ENCODE measurements around the gene TMBIM4.

Gene TMBIM4

GRCh38 chr12:66137937-66138336, 31.9 kb downstream of the TMBIM4 start:
- DNase-seq = no peak

GRCh38 chr12:66132408-66132807, 37.4 kb downstream of the TMBIM4 start:
- DNase-seq = no peak

DNA sequence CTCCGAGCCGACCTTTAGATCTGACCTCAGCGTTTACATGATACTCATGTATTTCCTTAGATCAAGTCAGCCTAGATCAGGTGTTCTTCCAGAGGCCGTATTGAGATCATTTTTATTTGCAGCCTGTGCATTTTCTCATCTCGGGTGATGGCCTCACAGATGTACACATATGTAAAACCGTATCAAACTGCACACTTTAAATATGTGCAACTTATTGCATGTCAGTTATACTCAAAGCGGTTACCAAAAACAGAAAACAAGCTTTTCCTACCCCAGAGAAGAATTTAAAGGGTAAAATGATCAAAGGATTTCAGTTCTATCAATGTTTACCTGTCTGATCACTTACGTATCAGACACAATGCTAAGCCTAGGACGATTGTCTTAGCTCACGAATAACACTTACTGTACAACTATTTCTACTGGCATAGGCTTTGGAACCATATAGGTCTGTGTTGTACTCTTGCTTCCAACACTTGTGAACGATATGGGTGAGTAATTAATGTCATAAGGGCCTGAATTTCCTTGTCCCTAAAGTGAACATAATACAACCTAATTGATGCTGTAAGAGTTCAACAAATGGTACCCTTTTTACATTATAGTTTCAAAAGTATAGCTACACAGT, 38.6 kb downstream of the TMBIM4 start:
- no peak for DNase-seq

DNA sequence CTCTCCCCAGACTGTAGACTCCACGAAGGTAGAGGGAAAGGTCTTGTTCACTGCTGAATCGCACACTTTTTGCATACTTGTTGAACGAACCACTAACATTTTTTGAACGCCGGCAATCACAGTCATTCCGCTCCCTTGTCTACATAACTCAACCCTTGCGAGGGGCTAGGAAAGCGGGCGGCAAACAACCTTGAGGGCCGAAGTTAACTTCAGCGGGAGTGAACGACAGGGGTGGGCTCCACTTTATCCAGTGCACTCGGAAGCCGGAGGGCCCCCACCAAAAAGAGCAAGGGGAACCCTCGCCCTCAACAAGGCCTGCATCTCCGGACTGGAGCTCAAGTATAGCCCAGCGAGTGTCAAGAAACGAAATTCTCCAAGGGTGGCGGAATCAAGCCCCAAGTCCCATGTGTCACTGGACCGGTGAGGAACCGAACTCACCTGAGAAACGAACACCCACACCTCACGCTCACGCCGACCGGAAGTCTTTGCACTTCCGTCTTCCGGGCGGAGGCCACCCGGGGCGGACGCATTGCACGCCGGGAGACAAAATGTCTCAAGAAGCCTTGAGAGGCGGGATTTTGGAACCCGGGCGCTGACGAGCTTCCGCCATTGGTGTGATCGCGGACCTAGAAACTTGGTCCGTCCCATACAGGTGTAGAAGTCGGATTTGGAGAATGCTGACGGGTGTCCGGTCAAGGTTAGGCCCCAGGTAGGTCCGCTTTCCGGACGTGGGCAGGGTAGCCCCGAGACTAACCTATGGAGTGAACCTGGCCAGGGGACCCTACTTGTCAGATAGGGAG, 39.3 kb downstream of the TMBIM4 start, which contains the start of gene LLPH:
Gene LLPH, minus strand, starts transcription at position 484 of the 800 bp plus-strand sequence. CDS start 1,644 bp downstream, outside the sequence.
- DNase-seq = peak; percentile 88

DNA sequence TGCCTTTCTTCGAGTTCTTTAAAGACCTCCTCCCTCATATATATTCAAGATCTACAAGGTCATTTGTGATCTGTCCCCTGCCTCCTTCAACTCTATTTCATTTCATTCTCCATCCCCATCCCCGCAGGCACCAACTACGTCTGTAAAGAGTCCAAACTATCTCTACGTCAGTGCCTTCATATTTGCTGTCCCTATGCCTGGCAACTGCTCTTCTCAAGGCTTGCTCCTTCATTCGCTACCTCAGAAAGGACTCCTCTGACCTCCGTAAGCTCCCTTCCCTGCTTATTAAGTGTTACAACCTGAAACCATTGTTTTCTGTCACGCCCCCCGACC, 39.9 kb downstream of the TMBIM4 start:
- no peak for DNase-seq

GRCh38 chr12:66127650-66128049, 42.1 kb downstream of the TMBIM4 start:
- DNase-seq = no peak

DNA sequence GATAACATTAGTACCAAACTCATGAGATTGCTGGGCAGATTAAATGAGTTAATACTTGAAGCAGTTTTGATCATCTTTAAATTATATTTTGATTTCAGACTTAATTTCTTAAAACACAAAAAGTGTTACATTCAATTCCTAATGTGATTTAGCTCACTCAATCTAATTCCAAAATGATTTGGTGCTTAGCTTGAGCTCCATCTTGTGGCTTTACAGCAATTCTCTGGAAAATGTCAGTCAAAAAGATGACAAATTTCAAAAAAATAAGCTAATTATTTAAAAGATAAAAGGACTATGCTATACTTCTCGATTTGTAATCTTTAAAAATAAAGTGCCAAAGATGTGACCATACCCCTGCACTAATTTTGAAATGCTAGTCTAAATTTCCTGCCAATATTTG, 49.3 kb downstream of the TMBIM4 start:
- DNase-seq = no peak

GRCh38 chr12:66119870-66120241, 49.9 kb downstream of the TMBIM4 start:
- DNase-seq = no peak

- no peak for DNase-seq
Observed at GRCh38 chr12:66119229-66119869, 50.4 kb downstream of the TMBIM4 start.

- no peak for DNase-seq
Observed at GRCh38 chr12:66118240-66118891, 51.4 kb downstream of the TMBIM4 start.

GRCh38 chr12:66117242-66117641, 52.6 kb downstream of the TMBIM4 start:
- DNase-seq = no peak

DNA sequence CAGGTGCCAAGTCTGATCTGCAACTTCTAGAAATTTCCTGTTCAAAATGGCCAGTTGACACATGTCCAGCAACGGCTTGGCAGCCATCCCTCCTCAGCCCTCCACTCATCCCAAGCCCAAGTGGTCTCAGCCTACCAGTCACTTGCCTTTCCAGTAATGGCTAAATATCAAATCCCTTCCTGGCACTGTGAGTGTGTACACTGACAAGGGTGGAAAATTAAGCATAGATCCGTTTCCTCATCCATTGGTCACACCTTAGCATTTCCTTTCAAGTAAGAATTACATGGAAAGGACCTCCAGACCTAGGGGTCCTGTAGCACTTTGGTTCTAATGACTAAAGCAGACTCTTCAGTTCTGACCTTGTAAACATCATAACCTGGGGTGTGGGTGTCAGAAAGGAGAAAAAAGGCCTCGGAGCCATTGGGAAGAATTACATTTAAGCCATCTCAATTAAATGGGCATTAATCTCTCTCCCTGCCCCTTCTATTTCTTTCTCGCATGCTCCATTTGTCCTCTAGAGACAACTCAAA, 54.7 kb downstream of the TMBIM4 start:
- no peak for DNase-seq

GRCh38 chr12:66113471-66113870, 56.3 kb downstream of the TMBIM4 start:
- DNase-seq = no peak

DNA sequence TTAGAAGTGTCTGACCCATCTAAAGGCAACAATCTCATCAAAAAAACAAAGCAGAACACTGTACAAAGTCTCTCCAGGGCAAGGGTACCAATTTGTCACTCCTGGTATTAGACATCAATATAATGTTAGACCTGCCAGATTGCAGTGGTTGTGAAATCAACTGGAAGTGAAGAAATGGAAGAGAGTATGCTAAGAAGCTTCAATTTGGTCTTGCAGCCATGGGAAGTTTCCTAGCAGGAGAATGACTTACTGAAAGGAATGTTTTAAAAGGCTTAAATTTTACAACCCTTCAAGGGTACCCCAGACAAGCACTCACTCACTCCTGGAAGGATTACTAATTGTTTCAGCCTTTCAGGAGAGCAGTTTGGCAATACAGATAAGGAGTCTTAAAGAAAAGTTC, 58.2 kb downstream of the TMBIM4 start:
- DNase-seq = no peak

- DNase-seq = no peak
Observed at GRCh38 chr12:66109056-66109455, 60.7 kb downstream of the TMBIM4 start.

DNA sequence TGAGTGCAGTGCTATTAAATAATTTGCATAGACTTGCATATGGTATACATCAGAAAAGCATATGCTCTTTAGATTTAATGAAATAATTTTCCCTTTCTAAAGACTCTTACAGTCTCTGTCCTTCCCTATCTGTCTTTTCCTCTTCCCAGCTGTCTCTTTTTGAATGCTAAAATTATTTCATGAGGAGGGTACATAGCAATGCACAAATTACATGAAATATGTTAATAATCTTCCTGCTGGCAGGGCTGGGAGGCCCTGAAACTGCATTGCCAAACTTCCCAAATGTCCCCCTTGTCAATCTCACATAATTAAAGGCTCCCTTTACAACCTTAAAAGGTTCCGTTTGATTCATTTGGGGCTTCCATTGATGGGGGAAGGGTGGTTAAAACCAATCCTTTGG, 61.4 kb downstream of the TMBIM4 start:
- no peak for DNase-seq

- peak; percentile 83 for DNase-seq
Observed at GRCh38 chr12:66107451-66107915, 62.3 kb downstream of the TMBIM4 start.

- DNase-seq = no peak
Observed at GRCh38 chr12:66103016-66103913, 66.5 kb downstream of the TMBIM4 start.

- DNase-seq = no peak
Observed at GRCh38 chr12:66092559-66093269, 77.1 kb downstream of the TMBIM4 start.

DNA sequence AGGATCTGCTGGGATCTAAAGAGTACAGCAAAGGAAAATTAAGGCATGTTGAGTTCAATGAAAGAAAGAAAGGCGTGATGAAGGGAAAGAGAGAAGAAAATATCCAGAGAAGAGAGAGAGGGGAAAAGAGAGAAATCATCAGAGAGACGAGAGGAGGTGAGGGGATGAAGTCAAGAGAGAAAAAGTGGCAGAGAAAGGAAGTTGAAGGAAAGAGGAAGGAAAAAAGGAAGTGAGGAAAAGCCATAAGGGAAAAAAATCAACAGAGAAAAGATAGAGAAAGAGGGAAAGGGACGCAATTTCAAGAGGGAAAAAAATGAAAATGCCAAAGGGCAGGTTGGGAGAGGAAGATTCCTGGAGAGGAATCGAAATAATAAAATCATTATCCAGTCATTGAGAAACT, 79.6 kb downstream of the TMBIM4 start:
- DNase-seq = no peak

- peak; percentile 35 for DNase-seq
Observed at GRCh38 chr12:66087365-66087943, 82.3 kb downstream of the TMBIM4 start.
